Stimulated activated naive CD4-positive, alpha-beta T cell (primary cell): ENCODE data around the gene MLLT6.
"Not testable (repeated sequence)": the region's sequence is repeated elsewhere in the genome, so short reads cannot be mapped to it uniquely, and the experiment has no call there.

Experiments
- DNase-seq, 6 experiments: peaks; one replicate each; lab custom pipeline; 2025; lab: John Stamatoyannopoulos, UW

MLLT6 gene

DNA sequence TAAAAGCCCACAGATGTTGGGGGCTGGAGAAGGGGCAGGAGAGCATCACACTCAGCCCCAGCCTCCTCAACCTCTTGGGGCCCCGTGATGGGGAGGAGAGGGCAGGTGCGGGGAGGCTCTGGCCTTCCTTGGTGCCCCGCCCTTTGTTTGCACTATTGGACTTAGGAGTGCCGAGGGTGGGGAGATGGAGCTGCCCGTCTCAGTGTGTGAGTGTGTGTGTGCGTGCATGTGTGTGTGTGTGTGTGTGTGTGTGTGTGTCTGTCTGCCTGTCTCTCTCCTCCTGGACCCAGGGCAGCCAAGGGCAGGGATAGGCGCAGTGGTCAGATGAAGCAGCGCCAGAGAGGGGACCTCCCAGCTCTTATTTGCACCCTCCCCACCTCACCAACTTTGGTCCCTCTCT lies 21.1 kb downstream of the MLLT6 start:
- DNase-seq: not testable (repeated sequence)

DNA sequence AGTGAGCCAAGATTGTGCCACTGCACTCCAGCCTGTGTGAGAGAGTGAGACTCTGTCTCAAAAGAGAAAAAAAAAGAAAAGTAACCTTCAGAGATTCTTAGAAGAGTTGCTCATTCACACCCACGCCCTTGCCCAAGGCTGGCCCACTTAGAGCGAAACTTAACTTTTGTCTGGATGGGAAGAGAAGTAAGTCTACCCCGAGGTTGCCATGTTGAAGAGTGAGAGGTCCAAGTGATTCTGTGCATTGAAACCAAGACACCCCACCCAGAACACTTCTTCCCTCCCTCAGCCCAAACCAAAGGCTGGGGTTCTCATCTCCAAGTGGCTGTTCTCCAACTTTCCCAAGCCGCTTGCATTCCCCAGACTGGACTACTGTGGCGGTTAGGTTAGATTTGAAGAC lies 22.7 kb downstream of the MLLT6 start:
- peak in 3 of 6 experiments; percentile 27 to 64 (median 45) for DNase-seq

DNA sequence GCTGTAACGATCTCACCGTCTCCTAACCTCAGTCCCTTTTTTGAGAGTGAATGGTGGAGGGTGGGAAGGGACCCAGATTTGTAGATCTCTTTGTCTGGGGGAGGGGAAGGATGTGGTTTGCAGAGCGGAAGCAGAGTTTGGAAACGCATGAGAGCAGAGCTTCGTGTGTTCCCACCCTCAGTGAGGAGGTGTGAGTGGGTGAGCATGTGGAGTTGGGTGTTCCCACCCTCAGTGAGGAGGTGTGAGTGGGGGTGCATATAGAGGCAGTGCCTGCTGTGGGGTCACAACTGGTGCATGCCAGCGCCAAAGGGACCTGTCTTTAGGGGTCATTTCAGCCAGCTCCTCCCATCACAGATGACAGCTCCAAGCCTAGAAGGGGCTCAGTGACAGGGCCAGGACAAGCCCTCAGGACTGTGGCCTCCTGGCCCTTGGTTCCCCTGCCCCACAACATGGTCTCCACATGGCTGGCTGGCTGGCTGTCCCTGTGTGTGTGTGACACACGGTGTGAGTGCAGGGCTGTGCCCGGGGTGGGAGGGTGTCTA lies 23.3 kb downstream of the MLLT6 start:
- peak; percentile 50 to 88 (median 75) for DNase-seq

DNA sequence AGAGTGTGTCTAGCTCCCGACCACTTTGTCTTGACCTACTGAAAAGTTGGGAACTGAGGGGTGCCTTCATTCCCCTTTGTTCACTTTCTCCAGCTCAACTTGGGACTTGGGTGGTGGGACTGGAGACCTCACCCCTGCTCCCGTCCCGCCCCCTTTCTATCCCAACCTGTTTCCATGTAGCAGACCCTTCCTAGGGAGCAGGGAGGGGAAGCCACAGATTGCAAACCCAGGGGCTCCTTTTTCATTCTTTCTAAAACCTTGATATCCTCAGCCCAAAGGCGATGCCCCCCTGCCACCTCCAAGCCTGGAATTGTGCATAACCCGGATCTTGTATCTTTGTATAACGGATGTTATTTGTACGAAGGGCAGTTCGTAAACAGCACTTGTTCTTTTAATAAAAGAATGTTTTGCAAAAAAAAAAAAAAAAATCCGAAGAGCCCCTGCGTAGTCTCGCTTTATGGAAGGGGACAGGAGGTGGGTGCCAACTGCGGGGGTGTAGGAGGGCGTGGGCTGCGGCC lies 24.4 kb downstream of the MLLT6 start:
- no peak for DNase-seq

DNA sequence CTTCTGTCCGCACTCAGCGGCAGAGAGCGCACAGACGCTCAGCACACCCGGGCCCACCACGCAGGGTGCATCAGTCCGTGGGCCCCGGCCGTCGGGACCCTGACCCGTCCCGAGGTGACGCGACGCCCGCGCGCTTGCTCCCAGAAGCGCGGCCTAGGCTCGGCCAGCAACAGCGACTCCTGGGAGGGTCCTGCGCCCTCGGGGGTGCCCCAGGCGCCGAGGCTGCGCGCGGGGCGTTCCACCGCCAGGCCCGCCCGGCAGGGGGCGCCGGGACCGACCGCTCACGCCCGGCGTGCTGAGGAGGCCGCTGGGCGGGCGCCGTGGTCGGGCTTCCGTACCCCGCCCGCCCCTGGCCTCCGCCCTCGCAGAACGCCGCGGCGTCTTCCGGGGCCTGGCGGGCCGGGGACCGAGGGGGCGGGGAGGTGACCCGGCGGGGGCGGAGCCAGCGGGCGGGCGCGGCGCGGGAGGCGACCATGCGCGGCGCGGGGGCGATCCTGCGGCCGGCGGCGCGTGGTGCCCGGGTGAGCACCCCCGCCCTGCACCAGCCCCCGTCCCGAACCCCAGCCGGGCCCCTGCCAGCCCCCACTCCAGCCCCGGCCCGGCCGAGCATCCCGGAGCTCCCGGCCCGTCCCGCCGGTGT lies 24.9 kb downstream of the MLLT6 start, which contains the start of gene CISD3:
Gene CISD3 (plus strand): TSS at position 456 of the 640 bp plus-strand sequence. CDS start 18 bp downstream, at position 474.
- DNase-seq: peak; percentile 69 to 87 (median 74)

DNA sequence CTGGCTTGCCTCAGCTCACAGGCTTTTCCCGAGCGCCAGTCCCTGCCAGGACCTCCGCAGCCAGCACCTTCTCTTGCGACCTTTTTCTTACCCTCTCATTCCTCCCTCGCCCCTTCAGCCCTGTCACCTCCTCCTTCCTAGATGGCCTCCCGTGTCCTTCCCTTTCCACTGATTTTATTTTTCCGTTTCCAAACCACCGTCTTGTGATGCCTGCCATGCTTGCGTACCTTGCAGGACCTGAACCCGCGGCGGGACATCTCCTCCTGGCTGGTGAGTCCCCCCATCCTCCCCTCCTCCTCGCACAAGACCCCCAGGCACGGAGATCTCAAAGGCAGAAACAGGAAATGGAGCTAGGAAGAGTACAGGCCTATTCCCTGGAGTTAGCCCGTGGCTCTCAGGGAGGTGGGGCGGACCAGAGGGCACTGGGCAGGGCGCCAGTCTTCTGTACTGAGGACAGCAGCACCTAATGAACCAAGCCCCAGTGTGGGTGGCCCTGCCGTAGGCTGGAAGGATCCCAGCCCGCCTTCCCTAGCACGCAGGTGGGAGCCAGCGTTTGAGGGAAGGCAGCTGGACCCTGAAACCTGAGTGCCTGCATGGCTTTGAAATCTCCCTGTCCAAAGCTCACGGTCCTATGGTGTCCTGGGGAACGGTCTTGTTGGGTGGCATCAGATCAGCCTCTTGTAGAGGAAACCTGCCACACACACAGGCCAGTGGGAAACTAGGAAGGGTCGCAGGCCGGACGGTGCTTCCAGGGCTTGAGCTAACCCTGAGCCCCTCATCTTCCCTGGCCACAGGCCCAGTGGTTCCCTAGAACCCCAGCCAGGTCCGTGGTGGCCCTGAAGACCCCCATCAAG lies 25.7 kb downstream of the MLLT6 start:
- peak in 2 of 6 experiments; percentile 29 to 64 for DNase-seq

DNA sequence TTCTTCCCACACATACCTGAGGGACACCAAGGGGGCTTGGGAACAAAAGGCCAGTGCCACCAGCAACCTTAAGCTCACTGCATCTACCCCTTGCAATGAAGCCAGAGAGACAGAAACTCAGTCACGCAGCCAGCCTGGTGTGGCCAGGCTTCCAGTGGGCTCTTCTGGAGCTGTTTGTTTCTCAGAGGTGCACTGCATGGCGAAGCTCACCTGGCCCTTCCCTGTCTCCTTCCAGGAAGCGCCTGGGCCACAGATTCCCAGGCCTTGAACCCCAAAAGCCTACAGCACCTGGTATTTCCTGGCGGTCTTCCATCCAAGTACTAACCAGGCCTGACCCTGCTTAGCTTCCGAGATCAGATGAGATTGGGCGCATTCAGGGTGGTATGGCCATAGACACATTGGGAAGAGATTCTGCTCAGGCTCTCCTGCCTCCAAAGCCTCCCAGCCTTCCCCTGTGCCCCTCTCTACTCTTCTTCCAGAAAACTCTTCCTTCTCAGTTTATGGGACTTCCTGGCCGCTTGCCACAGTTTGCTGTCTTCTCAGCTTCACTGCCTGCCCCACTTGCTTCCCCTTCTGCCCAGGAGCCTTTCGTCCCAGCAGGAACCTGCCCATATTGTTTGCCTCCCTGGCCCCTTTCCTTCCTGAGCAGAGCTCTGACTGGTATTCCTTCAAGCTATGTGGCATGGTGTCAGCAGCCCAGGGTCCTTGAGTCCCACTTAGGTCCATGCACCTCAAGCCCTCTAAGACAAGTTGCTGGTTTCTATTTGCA lies 26.6 kb downstream of the MLLT6 start:
- no peak for DNase-seq

DNA sequence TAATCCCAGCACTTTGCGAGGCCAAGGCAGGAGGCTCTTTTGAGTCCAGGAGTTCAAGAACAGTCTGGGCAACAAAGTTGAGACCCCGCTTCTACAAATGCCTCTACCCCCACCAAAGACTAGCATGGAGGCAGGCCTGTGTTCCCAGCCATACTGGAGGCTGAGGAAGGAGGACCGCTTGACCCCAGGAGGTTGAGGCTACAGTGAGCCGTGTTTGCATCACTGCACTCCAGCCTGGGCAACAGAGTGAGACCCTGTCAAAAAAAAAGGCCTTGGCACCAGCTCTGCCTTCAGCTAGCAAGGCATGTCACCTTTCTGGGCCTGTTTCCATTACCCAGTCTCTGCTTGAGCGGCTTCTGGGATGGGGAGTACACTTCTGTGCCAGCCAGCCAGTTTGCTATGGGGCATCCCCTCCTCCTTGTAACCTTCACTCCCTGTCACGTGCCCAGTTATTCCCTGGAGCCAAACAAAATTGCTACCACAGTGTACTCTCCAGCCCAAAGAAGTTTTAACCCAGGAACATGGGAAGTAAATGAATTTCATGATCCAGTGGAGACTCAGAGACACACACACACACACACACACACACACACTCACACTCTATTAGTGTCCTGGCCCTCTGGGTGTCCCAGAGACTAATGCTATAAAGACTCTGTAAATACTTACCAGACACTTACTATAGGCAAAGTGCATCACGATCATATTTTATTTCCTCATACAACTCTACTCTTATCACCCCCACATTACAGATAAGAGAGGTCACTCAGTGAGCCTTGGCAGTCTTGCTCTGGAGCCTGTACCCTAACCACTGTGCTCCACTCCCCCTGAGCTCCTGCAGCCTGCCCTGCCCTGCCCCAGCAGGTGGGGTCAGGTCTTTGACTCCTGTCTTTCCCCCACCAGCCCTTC lies 27.6 kb downstream of the MLLT6 start:
- no peak for DNase-seq

DNA sequence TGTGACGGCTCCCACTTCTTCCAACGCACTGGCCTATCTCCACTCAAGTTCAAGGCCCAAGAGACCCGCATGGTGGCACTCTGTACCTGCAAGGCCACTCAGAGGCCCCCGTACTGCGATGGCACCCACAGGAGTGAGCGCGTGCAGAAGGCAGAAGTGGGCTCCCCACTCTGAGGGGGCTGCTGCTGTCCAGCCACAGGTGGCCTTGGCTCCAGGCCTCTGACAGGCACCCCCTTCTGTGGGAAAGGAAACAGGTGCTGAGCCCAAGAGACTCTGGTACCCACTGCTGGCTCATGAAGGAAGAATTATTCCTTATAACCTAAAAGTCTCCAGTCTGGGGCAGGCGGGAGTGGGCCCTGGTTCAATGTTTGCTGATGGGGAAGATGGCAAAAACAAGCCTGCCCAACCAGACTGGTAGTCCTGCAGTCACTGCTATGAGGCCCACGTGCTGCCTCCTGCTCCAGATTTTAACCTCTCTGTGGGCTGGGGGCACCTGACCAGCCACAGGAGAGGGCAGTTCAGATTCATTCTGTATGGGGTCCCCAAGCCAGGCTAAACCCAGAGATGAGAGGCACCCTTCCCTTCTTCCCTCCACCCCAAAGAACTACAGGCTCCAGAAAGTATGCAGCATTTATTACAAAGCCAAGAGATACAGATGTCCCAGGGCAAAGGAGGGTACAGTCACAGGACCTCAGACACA lies 28.4 kb downstream of the MLLT6 start:
- no peak for DNase-seq

DNA sequence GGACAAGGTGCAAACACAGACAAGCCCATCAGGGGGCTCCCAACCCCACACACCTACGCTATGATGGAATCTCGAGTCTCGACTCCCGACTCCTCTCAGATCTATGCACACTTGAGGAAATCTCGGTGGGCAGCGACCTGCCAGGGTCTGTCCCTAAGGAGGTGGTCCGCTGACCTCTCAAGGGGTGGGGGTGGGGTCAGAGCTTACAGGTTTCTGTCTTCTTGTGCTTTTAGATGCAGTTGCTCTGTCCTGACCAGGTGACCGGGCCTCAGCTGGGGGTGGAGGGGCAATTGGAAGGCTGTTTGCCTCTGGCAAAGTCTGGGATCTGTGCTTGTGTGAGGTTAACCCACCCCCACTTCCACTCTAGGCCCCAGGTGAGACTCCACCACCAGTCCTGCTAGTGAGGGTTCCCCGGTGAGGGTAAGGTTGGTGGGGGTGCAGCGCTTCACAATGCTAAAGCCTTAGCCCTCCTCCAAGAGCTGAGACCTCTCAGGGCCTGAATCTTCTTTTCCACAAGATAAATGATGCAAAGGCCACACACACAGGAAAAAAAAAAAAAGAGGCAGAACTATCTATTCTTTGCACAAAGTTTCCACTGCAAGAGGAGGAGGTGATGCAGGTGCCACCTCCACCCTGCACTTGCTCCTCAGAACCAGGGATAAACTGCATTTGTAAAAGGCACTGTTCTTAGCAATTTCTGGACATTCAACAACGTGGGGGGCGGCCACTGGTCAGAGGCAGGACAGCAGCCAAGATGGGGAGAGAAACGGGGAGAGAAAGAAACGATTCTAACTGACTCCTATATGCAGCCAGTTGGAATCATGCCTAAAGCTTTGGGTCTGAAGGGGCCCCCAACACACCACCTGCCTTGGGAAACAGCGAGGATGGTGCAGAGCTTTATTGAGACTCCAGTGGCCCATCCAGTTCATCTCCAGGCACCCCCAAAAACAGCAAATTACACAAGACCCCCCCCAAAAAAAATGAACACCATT lies 29.2 kb downstream of the MLLT6 start:
- peak in 2 of 6 experiments; percentile 14 to 22 for DNase-seq

DNA sequence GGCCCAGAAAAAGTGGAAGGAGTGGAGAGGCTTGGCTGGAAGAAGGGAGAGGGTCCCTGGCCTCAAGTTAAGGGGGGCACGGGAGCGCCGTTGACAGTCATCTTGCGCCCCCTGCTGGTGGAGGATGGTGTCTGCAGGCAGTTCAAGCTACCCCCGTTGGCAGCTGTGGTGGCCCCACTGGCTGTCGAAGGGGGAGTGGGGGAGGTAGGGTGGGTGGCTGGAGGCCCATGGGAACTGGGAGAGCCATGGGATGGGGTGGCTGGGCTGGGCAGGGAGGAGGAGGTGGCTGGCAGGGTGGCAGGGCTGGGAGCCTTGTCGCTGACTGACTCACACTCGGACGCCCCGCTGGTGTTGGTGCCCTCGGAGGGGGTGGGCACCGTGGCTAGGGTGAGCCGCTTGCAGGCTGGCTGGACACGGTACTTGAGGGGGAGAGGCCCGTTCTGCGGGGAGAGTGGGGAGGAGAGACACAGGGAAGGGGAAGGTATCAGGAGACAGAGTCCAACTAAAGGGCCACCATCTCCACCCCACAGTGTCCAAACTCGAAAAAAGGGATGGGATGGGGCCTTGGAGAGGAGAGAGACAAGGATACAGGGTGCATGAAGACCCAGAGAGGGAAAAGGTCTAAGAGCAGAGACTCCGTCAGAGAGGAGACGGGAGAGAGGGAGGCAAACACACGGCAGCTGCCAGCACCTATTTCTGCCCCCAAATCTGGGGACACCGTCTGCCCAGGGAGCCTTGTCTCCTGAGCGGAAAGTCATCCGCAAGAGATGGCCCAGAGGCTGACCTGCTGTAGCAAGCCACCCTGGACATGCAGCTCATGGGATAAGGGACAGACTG lies 30.3 kb downstream of the MLLT6 start:
- DNase-seq: peak in 5 of 6 experiments; percentile 58 to 78 (median 71)

DNA sequence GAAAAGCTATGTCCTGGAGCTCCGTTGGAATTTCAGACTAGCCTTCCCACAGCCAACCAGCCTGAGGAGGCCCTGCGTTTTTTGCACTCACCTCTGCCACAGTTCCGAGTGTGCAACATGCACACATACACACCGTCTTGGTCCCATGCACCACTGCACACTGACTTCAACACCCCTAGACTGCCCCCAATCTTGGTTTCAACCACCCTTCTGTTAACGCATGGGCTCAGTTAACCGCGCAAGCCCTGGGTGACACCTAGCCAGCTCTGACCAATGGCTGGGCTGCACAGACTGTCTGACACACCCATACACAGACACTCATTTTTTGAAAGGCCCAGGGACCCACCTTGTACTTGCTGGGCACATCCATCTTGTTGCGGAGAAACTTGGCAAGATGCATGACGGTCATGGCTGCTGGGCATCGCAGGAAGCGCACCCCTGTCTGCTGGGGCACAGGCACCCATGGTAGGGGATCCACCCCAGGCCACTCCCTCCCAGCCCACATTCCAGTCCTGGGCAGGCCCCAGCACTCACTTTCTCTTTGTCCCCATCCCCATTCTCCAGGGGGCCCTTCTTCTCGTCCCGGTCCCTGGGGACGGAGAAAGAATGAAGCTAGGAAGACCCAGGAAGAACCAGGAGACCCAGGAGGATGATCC lies 33.1 kb downstream of the MLLT6 start:
- no peak for DNase-seq

DNA sequence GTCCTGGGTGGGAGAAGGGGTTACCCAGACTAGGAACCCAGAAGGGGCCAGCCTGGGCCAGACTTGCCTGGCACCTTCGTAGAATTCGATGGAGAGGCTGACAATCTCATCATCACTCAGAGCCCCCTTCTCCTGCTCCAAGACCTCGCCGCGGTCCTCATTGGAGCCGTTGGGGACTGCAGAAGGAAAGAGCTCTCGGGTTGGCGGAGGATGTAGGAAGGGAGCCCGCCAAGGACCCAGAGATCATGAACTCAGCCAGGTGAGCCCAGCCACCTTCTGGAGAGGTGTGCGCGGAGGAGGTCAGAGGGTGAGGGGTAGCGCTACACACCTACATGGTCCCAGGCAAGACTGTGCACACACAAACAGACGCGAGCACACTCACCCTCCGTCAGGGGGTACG lies 33.6 kb downstream of the MLLT6 start:
- DNase-seq: no peak

DNA sequence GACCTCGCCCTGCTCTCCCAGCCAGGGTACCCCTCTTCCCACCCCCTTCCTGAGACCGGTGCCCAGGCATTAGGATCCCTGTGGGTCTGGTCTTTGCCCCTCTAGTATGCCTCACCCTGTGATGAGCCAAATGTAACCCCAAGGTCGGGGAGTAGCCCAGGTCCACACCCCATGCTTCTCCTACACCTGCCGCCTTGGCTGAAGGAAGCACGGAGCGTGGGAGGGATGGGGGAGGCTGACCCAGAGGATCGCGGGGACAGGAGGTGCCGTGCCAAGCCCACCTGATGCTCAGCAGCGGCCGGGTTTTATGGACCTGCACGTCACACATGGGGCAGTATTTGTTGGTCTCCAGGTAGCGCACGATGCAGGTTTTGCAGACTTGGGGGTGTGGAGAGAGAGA lies 34.2 kb downstream of the MLLT6 start:
- DNase-seq: no peak

DNA sequence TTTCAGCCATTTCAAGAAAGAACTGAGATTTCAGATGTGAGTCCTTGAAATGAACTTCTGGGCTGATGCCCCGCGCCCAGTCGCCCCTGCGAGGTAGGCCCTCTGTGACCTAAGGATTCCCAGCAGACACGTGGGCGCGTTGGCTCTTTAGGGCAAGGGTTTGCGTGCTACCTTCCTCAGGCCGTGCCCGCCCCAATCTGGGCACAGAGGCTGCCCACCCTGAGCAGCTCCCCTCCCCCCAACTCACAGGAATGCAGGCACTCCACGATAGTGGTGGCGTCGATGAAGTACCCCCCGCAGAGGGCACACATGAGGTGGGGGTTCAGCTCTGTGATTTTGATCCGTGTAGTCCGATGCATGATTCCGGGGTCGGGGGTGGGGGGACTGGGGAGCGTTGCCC lies 35.0 kb downstream of the MLLT6 start:
- no peak for DNase-seq

DNA sequence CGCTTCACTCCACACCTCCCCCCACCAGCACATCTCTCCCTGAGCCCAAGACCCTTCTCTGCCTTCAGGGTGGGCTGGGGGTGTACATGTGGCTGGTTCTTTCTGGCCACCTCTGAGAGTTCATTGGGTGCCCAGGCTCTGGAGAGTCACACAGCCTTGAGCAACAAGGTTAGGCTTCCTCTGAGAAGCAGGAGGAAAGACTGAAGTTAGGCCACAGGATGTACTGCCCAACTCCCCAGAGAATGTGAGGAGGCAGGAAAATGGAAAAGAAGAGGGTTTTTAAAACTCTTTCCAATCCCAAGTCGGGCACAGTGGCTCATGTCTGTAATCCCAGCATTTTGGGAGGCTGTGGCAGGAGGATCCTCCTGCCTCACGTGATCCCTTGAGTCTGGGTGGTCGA lies 35.7 kb downstream of the MLLT6 start:
- DNase-seq: no peak

DNA sequence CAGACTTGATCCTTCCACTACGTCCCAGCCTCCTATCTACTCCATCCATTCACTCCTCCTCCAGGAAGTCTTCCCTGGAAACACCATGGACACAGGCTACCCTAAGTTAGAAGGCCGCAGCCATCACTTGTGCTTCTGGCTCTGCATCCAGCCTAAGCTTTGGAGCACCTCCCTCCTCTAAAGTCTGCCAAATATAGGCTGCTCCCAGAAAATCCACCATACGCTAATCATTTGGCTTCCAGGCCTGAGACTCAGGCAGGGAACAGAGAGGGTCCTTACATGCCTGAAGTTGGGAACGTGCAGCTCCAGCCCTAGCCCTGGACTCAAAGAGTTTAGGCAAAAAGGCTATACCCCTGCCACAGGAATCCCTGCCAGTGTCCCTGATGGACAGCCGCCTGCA lies 36.4 kb downstream of the MLLT6 start:
- DNase-seq: no peak
